Neural progenitor cell (in vitro differentiated cells): ENCODE measurements around the gene HKDC1. TPM values are rescaled to one million over a fixed set of nuclear protein-coding genes. Genes with fewer than 3 reads are reported as not detected.

ENCODE experiments used
- DNase-seq: peaks from one replicate; pipeline ENCODE4 v3.0.0-alpha.2; 2016; ENCODE audit warnings: low spot score
- H2AFZ ChIP-seq: fragments of 200-600 bp; sonication (generic); replicated peaks from 2 replicates; pipeline ENCODE4 v1.6.1; 2016; ENCODE audit warnings: antibody characterized with exemption
- H3F3A ChIP-seq: fragments of 200-600 bp; sonication (generic); 2 replicates; pipeline ENCODE4 v1.6.1; 2016; ENCODE audit warnings: antibody characterized with exemption, low read depth
- H3K27ac ChIP-seq: fragments of 200-600 bp; sonication (generic); 2 replicates; pipeline ENCODE4 v1.5.1; 2016; ENCODE audit warnings: mild to moderate bottlenecking
- H3K27me3 ChIP-seq: fragments of 200-600 bp; sonication (generic); 2 replicates; pipeline ENCODE4 v1.6.1; 2016; ENCODE audit warnings: mild to moderate bottlenecking, moderate library complexity
- H3K36me3 ChIP-seq: fragments of 200-600 bp; sonication (generic); 2 replicates; pipeline ENCODE4 v1.5.1; 2016
- H3K4me1 ChIP-seq: fragments of 200-600 bp; sonication (generic); 2 replicates; pipeline ENCODE4 v1.6.1; 2016; ENCODE audit warnings: mixed run types
- H3K4me2 ChIP-seq: fragments of 200-600 bp; sonication (generic); 2 replicates; pipeline ENCODE4 v1.6.1; 2016
- H3K4me3 ChIP-seq: fragments of 200-600 bp; sonication (generic); 2 replicates; pipeline ENCODE4 v1.5.1; 2016
- H3K79me2 ChIP-seq: fragments of 200-600 bp; sonication (generic); 2 replicates; pipeline ENCODE4 v1.6.1; 2016; ENCODE audit warnings: low read depth
- H3K9ac ChIP-seq: fragments of 200-600 bp; sonication (generic); 2 replicates; pipeline ENCODE4 v1.6.1; 2016
- H3K9me3 ChIP-seq: fragments of 200-600 bp; sonication (generic); 2 replicates; pipeline ENCODE4 v1.5.1; 2016; ENCODE audit warnings: low read depth
- H4K20me1 ChIP-seq: fragments of 200-600 bp; sonication (generic); 2 replicates; pipeline ENCODE4 v1.6.1; 2016; ENCODE audit warnings: low read depth
- H3K27ac Mint-ChIP-seq: 3 replicates; pipeline ENCODE4 v1.8.0; 2021; ENCODE audit warnings: mixed read lengths
- H3K27me3 Mint-ChIP-seq: 2 replicates; pipeline ENCODE4 v1.8.0; 2022; ENCODE audit warnings: low read depth, mild to moderate bottlenecking, inconsistent platforms, moderate library complexity, mixed read lengths; ENCODE audit not compliant: insufficient read depth
- H3K36me3 Mint-ChIP-seq: 3 replicates; pipeline ENCODE4 v1.8.0; 2021; ENCODE audit warnings: mixed read lengths
- H3K4me1 Mint-ChIP-seq: 3 replicates; pipeline ENCODE4 v1.8.0; 2021; ENCODE audit warnings: mixed read lengths
- H3K4me3 Mint-ChIP-seq: 3 replicates; pipeline ENCODE4 v1.8.0; 2021; ENCODE audit warnings: mild to moderate bottlenecking, moderate library complexity, mixed read lengths
- H3K9me3 Mint-ChIP-seq: 3 replicates; pipeline ENCODE4 v1.8.0; 2020; ENCODE audit warnings: mixed read lengths
- CTCF ChIP-seq: fragments of 200-600 bp; sonication (generic); IDR thresholded peaks from 2 replicates; pipeline ENCODE4 v1.5.1; 2017; ENCODE audit warnings: antibody characterized with exemption, mild to moderate bottlenecking
- EZH2 ChIP-seq: fragments of 200-600 bp; sonication (generic); IDR thresholded peaks from 2 replicates; pipeline ENCODE4 v1.6.1; 2017; ENCODE audit warnings: antibody characterized with exemption, mild to moderate bottlenecking, moderate library complexity
- EZH2phosphoT487 ChIP-seq: fragments of 200-600 bp; sonication (generic); IDR thresholded peaks from 2 replicates; pipeline ENCODE4 v1.6.1; 2017; ENCODE audit warnings: antibody characterized with exemption
- total RNA-seq: library from RNA; depleted of rRNA; stranded (reverse); fragments of >200 nt; gene quantifications from 2 replicates; pipeline ENCODE4 v1.2.3, GENCODE V29; 2015; ENCODE audit warnings: low replicate concordance

HKDC1 gene
- total RNA-seq, 1 donor from 2014 or later: 0.30 TPM

GRCh38 chr10:69211524-69211923 lies 8.6 kb upstream of the HKDC1 start:
- Histone ChIP-seq H3K27me3 (no peaks in the 10 kb centered on the region), H3K9ac (no peak overlapping the region), H3K4me1 (no peaks in the 10 kb centered on the region), H3K79me2 (no peaks in the 10 kb centered on the region), H4K20me1 (no peaks in the 10 kb centered on the region), H3K9me3 (no peaks in the 10 kb centered on the region), H3K36me3 (no peaks in the 10 kb centered on the region), H3F3A (no peaks in the 10 kb centered on the region), H3K4me3 (no peak overlapping the region), H3K4me2 (no peak overlapping the region), H3K27ac (no peak overlapping the region), H2AFZ (no peak overlapping the region)
- Mint-ChIP-seq H3K9me3 (peaks cover 6% of the 10 kb centered on the region), H3K4me1 (peaks cover 4% of the 10 kb centered on the region), H3K27me3 (peaks cover 2% of the 10 kb centered on the region), H3K36me3 (peaks cover 10% of the 10 kb centered on the region), H3K27ac (no peak overlapping the region), H3K4me3 (no peak overlapping the region)
- no peak for TF ChIP-seq EZH2phosphoT487
- no peak for TF ChIP-seq EZH2
- no peak for DNase-seq

DNA sequence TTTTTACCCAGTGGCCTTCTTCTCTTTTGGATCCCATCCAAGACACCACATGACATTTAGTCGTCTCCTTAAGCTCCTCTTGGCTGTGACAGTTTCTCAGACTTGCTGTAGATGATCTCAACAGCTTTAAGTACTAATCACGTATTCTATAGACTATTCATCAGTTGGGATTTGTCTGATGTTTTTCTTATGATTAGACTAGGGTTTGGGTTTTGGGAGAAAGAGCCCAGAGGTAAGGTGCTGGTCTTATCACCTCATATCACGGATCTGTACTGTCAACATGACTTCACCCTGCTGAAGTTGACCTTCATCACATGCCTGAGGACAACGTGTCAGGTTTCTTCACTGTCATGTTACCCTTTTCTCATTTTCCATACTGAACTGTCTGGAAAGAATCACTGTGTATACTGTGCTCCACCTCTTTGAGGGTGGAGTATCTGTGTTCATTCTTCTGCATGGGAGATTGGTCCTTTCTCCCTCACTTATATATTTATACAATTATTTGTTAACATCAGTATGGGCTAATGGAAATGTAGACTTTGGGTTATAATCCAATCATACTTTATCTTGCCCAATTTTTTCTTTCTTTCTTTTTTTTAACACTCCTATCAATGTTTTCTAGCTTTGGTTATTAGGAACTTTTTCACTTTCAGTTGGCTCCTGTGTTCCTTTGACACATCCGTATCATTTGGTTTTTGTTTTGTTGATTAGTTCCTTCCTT lies 6.4 kb upstream of the HKDC1 start:
- H3K4me3 Mint-ChIP-seq: no peak overlapping the region
- Histone ChIP-seq H3K36me3 (no peaks in the 10 kb centered on the region), H3K27ac (no peak overlapping the region), H3F3A (no peaks in the 10 kb centered on the region), H3K27me3 (no peaks in the 10 kb centered on the region), H3K4me3 (no peak overlapping the region), H4K20me1 (no peaks in the 10 kb centered on the region), H3K4me2 (no peak overlapping the region), H3K9ac (no peak overlapping the region), H3K4me1 (no peaks in the 10 kb centered on the region), H3K79me2 (no peaks in the 10 kb centered on the region), H2AFZ (no peak overlapping the region), H3K9me3 (no peaks in the 10 kb centered on the region)
- H3K27ac Mint-ChIP-seq: no peak overlapping the region
- no peak for DNase-seq
- H3K9me3 Mint-ChIP-seq: peaks cover 6% of the 10 kb centered on the region
- peaks cover 4% of the 10 kb centered on the region for H3K4me1 Mint-ChIP-seq
- TF ChIP-seq EZH2phosphoT487 (no peak), EZH2 (no peak), CTCF (no peak)
- H3K27me3 Mint-ChIP-seq: no peaks in the 10 kb centered on the region
- H3K36me3 Mint-ChIP-seq: peaks cover under 1% of the 10 kb centered on the region

- Histone ChIP-seq H3K27ac (no peak overlapping the region), H3K27me3 (no peaks in the 10 kb centered on the region), H2AFZ (no peak overlapping the region), H4K20me1 (no peaks in the 10 kb centered on the region), H3K9me3 (no peaks in the 10 kb centered on the region), H3K36me3 (no peaks in the 10 kb centered on the region), H3F3A (no peaks in the 10 kb centered on the region), H3K4me3 (no peak overlapping the region), H3K4me1 (no peaks in the 10 kb centered on the region), H3K9ac (no peak overlapping the region), H3K4me2 (no peak overlapping the region), H3K79me2 (no peaks in the 10 kb centered on the region)
- Mint-ChIP-seq H3K27me3 (no peaks in the 10 kb centered on the region), H3K4me1 (peaks cover 7% of the 10 kb centered on the region), H3K4me3 (no peak overlapping the region), H3K36me3 (no peaks in the 10 kb centered on the region), H3K27ac (no peak overlapping the region), H3K9me3 (peaks cover 6% of the 10 kb centered on the region)
- no peak for DNase-seq
- TF ChIP-seq EZH2 (no peak), EZH2phosphoT487 (no peak), CTCF (no peak)
Measured at GRCh38 chr10:69214666-69215131, 5.4 kb upstream of the HKDC1 start.
